HEK293 (cell line): ENCODE data around the gene SLC26A6.

Source experiments
- SETDB1 ChIP-seq: IDR thresholded peaks from one replicate; pipeline ENCODE4 v1.6.1; 2017; ENCODE audit warnings: mild to moderate bottlenecking, low read length, moderate library complexity, mixed read lengths; ENCODE audit not compliant: insufficient read length
- WT1 ChIP-seq: fragments of 450-650 bp; formaldehyde crosslinking; IDR thresholded peaks from 2 replicates; pipeline ENCODE4 v1.5.1; 2016; ENCODE audit warnings: missing biosample characterization, missing genetic modification characterization

GRCh38 chr3:48684054-48684349 lies 48.7 kb upstream of the SLC26A6 start:
- TF ChIP-seq SETDB1 (no peak), WT1 (tag by site-specific recombination) (no peak)
